GM21515 (cell line): ENCODE results near the gene ITM2C.
A peak's percentile ranks its signal among the peaks of the same experiment; 100 is the strongest.

Source experiments
- ATAC-seq: cut with Tn5 transposase; IDR thresholded peaks from one replicate; pipeline ENCODE4 v1.9.1; 2021; ENCODE audit not compliant: unreplicated experiment

The ITM2C gene

GRCh38 chr2:230891064-230891463 is 26.3 kb downstream of the ITM2C start:
- ATAC-seq = no peak

GRCh38 chr2:230891509-230891908 is 26.8 kb downstream of the ITM2C start:
- ATAC-seq = no peak

- ATAC-seq = peak; percentile 70
These were observed 28.6 kb downstream of the ITM2C start for GRCh38 chr2:230893338-230893737.

GRCh38 chr2:230893841-230894781 is 29.4 kb downstream of the ITM2C start:
- peak; percentile 51 for ATAC-seq

- ATAC-seq = no peak
These were observed 31.0 kb downstream of the ITM2C start for GRCh38 chr2:230895536-230896345.

- no peak for ATAC-seq
These were observed 31.8 kb downstream of the ITM2C start for GRCh38 chr2:230896346-230897115.

- ATAC-seq = no peak
These were observed 33.4 kb downstream of the ITM2C start for GRCh38 chr2:230898016-230898712.

- no peak for ATAC-seq
These were observed 34.0 kb downstream of the ITM2C start for GRCh38 chr2:230898713-230899091.

GRCh38 chr2:230899287-230899686 is 34.5 kb downstream of the ITM2C start:
- no peak for ATAC-seq

- ATAC-seq = no peak
These were observed 35.0 kb downstream of the ITM2C start for GRCh38 chr2:230899786-230900185.

- no peak for ATAC-seq
These were observed 35.7 kb downstream of the ITM2C start for GRCh38 chr2:230900336-230900995.

GRCh38 chr2:230901006-230901405 is 36.3 kb downstream of the ITM2C start:
- ATAC-seq = no peak

- peak; percentile 53 for ATAC-seq
These were observed 37.6 kb downstream of the ITM2C start for GRCh38 chr2:230902180-230902899.

- no peak for ATAC-seq
These were observed 38.7 kb downstream of the ITM2C start for GRCh38 chr2:230903231-230904150.

- ATAC-seq = no peak
These were observed 40.2 kb downstream of the ITM2C start for GRCh38 chr2:230904856-230905447.

- no peak for ATAC-seq
These were observed 41.0 kb downstream of the ITM2C start for GRCh38 chr2:230905448-230906421.
